Gastroesophageal sphincter (tissue), 3 donors: ENCODE measurements around the gene ABHD4.

Experiments used
- EP300 ChIP-seq: sonication (generic); formaldehyde crosslinking; IDR thresholded peaks from one replicate; pipeline ENCODE4 v1.6.1; 2017; ENCODE audit warnings: antibody characterized with exemption, mild to moderate bottlenecking
- POLR2A ChIP-seq, 2 donors: fragments of 450-650 bp; IDR thresholded peaks; one replicate each; pipeline ENCODE4 v1.6.1; 2017; ENCODE audit warnings: antibody characterized with exemption in 2 of 2, mild to moderate bottlenecking in 2 of 2, moderate library complexity in 1 of 2
- POLR2AphosphoS5 ChIP-seq: sonication (generic); formaldehyde crosslinking; IDR thresholded peaks from one replicate; pipeline ENCODE4 v1.6.1; 2017; ENCODE audit warnings: antibody characterized with exemption
- TF ChIP-seq, protein P1 (sequence below), 4 experiments: fragments of 200-600 bp in 2 of 4; fragments of 450-650 bp in 2 of 4; sonication (generic) in 1 of 4; IDR thresholded peaks; one replicate each; pipeline ENCODE4 v1.5.1; 2017 to 2019; ENCODE audit warnings: antibody characterized with exemption in 4 of 4, mild to moderate bottlenecking in 2 of 4, moderate library complexity in 2 of 4

DNA sequence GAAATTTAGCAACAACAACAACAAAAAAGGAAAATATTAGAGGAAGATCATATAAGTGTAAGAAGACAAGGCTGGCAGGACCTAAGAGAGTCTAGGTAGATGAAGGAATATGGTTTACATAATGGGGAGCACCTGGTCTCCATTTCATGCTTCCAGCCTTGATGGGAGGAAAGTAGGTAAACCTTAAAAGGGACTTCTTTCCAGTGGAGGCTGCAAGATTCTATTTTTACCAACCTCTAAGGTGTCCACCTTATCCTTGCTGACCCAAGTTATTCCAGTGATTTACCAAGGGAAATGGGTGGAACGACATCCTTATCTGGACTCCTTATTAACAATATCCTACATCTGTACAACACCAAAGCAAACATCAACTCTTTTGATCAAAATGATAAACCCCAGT, 39.1 kb upstream of the ABHD4 start:
- TF ChIP-seq, protein P1, sequence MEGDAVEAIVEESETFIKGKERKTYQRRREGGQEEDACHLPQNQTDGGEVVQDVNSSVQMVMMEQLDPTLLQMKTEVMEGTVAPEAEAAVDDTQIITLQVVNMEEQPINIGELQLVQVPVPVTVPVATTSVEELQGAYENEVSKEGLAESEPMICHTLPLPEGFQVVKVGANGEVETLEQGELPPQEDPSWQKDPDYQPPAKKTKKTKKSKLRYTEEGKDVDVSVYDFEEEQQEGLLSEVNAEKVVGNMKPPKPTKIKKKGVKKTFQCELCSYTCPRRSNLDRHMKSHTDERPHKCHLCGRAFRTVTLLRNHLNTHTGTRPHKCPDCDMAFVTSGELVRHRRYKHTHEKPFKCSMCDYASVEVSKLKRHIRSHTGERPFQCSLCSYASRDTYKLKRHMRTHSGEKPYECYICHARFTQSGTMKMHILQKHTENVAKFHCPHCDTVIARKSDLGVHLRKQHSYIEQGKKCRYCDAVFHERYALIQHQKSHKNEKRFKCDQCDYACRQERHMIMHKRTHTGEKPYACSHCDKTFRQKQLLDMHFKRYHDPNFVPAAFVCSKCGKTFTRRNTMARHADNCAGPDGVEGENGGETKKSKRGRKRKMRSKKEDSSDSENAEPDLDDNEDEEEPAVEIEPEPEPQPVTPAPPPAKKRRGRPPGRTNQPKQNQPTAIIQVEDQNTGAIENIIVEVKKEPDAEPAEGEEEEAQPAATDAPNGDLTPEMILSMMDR (IDR thresholded peaks at IDR 0.05) = no peak
- no peak for TF ChIP-seq POLR2A (IDR thresholded peaks at IDR 0.05)
- no peak for TF ChIP-seq POLR2AphosphoS5
- no peak for TF ChIP-seq EP300
